H54 (cell line): ENCODE results near the gene ZKSCAN2.

ENCODE experiments used
- DNase-seq: peaks from one replicate; pipeline ENCODE4 v3.0.0; 2011; ENCODE audit warnings: low spot score, mixed read lengths; ENCODE audit not compliant: insufficient read length
- FAIRE-seq: peaks from 3 replicates; lab custom pipeline; 2011; peaks lifted over from hg19 to GRCh38; lab: Jason Lieb, UNC
- POLR2A ChIP-seq: IDR thresholded peaks from 2 replicates; pipeline ENCODE4 v1.6.1; 2011; ENCODE audit warnings: low read depth, mild to moderate bottlenecking, low read length

The ZKSCAN2 gene

DNA sequence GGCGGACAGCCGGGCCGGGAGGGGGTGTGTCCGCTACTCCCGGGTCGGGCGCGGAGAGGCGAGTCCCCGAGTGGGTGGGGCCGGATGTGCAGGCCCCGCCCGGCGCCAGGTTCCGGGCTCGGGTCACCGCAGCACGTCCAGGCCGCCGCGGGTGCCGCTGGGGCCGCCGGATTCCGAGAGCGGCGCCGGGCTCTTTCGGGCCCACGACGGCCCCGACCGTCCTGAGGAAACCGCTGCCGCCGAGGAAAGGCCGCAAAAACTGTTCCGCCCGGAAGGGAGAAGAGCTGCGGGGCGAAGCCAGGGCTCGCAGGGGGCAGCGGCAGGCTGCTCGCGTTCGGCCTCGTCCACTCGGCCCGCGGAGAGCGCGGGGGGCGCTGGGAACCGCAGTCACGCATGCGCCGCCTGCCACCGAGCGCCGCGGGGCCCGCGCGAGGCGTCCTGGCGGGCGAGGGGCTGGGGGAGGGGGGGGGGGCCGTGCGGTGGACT lies at the start of gene ZKSCAN2:
Gene ZKSCAN2 (minus strand): TSS at position 376 of the 486 bp plus-strand sequence. CDS start 718 bp downstream, outside the sequence.
- TF ChIP-seq POLR2A = peak; percentile 72
- DNase-seq (peak; percentile 94), FAIRE-seq (no peak)

- no peak for TF ChIP-seq POLR2A
- FAIRE-seq = no peak
- no peak for DNase-seq
Observed at GRCh38 chr16:25299792-25300590, 42.3 kb upstream of the ZKSCAN2 start.

DNA sequence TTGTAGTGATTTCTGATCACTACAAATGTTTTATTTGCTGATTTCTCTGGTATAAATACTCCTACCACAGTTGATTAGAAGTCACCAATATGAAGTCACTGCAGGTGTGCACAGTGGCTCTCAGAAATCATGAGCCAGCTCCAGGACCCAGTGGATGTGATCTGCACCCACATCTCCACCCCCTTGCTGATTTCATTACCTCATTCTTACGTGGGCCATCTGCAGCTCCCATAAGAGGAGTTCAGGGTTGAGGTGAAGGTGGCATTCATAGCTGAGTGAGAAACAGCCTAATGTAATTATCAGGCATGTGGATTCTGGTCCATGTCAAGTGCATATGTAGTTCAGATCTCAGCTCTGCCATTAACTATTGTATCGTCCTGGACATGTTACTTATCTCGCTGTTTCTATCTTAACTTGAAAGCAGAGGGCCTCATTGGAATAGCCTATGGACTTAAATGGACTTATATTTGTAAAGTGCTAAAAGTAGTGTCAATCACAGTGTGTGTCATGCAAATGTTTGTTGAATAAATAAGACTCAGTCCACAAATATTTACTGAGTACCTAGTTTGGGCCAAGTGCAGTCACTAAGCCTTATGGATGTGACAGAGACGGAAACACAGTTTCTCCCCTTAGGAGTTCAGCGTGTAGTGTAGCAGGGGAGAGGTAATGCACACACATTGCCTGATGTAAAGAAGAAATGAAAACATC lies 40.7 kb upstream of the ZKSCAN2 start:
- no peak for FAIRE-seq
- DNase-seq = no peak
- TF ChIP-seq POLR2A = no peak

DNA sequence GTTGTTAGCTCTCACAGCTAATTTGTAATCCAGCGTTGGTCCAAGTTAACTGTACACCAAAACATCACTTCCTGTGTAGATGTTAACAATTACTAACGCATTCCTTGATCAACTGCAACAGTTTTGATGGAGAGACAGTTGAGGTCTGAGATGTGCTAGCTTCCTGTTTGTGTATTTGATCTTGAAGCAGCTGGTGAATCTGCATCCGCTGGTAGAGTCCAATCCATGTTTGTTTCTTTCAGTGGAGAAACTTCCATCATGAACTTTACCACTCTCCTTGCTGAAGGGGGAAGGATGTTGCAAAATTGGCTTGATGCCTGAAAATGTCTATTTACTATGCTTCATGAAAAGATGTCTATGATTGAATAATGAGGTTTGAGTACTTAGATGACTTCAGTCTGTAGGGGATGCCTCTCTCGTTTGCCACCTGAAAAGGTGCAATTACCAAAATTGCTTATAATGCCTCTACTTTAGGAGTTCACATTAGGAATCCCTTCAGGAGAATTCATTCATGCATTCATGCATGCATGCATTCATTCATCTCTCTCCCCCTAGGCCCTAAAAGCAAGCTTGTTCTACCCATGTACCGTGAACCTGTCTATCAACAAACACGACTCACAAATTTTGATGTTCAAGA lies 39.6 kb upstream of the ZKSCAN2 start:
- FAIRE-seq (no peak), DNase-seq (no peak)
- TF ChIP-seq POLR2A = no peak

DNA sequence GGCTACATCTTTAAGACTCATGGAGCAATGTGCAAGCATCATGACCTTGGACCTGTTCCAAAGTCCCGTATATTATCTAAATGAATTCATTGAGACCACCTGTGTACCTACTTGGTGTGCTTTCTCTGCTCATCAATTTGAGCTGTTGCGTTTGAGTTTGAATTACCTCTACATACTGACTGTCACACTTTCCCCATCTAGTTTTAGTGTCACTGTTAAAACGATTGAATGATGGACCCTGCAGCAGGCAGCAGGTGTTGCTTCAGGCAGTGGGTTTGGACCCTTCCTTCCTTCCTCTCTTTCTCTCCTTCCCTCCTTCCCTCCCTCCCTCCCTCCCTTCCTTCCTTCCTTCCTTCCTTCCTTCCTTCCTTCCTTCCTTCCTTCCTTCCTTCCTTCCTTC lies 33.9 kb upstream of the ZKSCAN2 start:
- no peak for TF ChIP-seq POLR2A
- DNase-seq (no peak), FAIRE-seq (no peak)

GRCh38 chr16:25289466-25289865 lies 31.8 kb upstream of the ZKSCAN2 start:
- no peak for TF ChIP-seq POLR2A
- FAIRE-seq = no peak

DNA sequence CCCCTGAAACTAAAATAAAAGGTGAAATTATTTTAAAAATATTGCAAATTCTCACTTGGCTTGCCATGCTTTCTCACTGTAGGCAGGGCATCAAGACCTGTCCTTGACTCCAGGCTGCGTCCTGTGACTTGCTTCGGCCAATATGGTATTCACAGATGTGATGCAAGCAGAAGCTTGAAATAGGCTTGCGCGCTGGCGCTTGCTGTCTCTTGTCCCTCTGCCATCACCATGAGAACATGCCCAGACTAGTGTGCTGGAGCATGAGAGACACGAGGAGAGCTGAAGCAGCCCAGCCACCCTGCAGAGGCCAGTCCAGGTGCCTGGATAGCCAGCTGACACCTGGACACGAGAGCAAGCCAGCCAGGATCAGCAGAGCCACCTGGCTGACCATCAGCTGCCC lies 21.8 kb upstream of the ZKSCAN2 start:
- TF ChIP-seq POLR2A = no peak

More at GRCh38 chr16:25289466-25289865, 31.8 kb upstream of the ZKSCAN2 start:
- DNase-seq = no peak

GRCh38 chr16:25271421-25271820 lies 13.8 kb upstream of the ZKSCAN2 start:
- no peak for TF ChIP-seq POLR2A

More for the DNA sequence above, 21.8 kb upstream of the ZKSCAN2 start:
- no peak for DNase-seq
- FAIRE-seq = no peak

GRCh38 chr16:25270577-25270976 lies 12.9 kb upstream of the ZKSCAN2 start:
- no peak for FAIRE-seq
- no peak for DNase-seq
- no peak for TF ChIP-seq POLR2A

More at GRCh38 chr16:25271421-25271820, 13.8 kb upstream of the ZKSCAN2 start:
- no peak for FAIRE-seq
- no peak for DNase-seq

DNA sequence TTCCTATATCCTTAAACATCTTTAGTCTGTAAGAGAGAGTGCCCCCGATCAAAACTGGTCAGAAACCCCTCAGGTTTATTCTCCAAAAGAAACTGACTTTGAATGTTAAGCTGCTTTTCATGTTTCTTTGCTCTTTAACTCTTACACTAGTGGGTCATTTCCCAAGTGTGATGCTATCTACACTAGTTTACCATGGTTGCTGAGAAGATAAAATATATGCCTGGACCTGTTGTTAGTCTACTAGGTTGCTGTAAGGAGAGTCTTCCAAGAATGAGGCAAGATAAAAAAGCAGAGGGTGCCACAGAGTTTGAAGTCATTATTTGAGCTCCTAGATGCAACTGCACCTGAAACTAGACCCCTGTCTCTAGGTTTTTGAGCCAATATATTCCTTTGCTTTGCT lies 12.2 kb upstream of the ZKSCAN2 start:
- FAIRE-seq (no peak), DNase-seq (no peak)
- TF ChIP-seq POLR2A = no peak

GRCh38 chr16:25265968-25266367 lies 8.3 kb upstream of the ZKSCAN2 start:
- DNase-seq (no peak), FAIRE-seq (no peak)
- TF ChIP-seq POLR2A = no peak

DNA sequence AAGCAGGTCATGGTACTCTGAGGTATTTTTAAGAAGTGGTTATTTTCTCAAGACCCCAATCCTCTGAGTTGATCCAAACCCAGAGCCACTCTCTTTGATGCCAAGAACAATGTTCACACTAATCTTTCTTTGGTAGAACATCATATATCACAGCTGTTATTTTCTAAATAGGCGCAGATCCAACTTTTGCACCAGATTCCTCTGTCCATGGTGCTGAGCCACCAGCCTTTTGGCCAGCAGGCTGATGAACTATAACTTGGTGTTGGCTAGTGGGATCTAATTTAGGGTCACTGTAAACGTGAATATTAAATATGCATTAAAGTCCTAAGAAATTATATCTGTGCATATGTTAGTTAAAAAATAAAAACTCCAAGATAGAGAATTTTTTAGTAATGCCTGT lies 7.0 kb upstream of the ZKSCAN2 start:
- FAIRE-seq (no peak), DNase-seq (no peak)
- no peak for TF ChIP-seq POLR2A

DNA sequence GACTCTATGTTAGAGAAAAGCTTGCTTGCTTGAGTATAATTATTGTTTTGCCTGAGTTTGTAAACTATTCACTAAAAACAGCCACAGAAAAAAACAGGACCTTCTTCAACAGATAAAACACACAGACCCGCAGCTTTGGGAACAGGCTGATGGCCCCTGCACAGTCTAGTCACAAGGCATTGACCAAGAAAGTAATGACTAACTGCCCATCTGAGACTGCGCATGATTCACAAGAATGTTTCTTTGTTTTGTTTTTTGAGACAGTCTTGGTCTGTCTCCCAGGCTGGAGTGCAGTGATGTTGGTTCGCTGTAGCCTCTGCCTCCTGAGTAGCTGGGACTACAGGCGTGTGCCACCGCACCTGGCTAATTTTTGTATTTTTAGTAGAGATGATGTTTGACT lies 2.8 kb upstream of the ZKSCAN2 start:
- DNase-seq = no peak
- TF ChIP-seq POLR2A = no peak

DNA sequence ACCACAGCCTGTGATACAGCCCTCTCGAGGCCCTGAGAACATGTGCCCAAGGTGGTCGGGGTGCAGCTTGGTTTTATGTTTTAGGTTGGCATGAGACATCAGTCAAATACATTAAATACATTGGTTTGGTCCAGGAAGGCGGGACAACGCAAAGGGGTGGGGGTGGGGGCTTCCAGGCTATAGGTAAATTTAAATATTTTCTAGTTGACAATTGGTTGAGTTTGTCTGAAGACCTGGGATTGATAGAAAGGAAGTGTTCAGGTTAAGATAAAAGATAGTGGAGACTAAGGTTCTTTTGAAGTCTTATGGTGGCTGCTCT lies 1.2 kb upstream of the ZKSCAN2 start:
- TF ChIP-seq POLR2A = no peak
- DNase-seq (no peak), FAIRE-seq (no peak)

More for the DNA sequence above, 2.8 kb upstream of the ZKSCAN2 start:
- no peak for FAIRE-seq
